ENCODE data around the gene STAT3. TPM values are rescaled to one million over a fixed set of nuclear protein-coding genes. Genes with fewer than 3 reads are reported as not detected.
"Not testable (repeated sequence)": the region's sequence is repeated elsewhere in the genome, so short reads cannot be mapped to it uniquely, and the experiment has no call there.

STAT3 gene
- total RNA-seq, 2 donors from 2014 or later: 217 to 360 TPM

GRCh38 chr17:42399121-42399520 is 10.9 kb upstream of the STAT3 start:
- no peak overlapping the region for H3K4me3 ChIP-seq
- H3K27ac ChIP-seq: peak overlapping the region; percentile 24 to 77
- H3K4me1 ChIP-seq (ENCODE audit: control insufficient read depth in 1 of 2, low read depth in 2 of 2): peaks cover 5 to 19% of the 10 kb centered on the region in 2 donors
- TF ChIP-seq, protein P1, sequence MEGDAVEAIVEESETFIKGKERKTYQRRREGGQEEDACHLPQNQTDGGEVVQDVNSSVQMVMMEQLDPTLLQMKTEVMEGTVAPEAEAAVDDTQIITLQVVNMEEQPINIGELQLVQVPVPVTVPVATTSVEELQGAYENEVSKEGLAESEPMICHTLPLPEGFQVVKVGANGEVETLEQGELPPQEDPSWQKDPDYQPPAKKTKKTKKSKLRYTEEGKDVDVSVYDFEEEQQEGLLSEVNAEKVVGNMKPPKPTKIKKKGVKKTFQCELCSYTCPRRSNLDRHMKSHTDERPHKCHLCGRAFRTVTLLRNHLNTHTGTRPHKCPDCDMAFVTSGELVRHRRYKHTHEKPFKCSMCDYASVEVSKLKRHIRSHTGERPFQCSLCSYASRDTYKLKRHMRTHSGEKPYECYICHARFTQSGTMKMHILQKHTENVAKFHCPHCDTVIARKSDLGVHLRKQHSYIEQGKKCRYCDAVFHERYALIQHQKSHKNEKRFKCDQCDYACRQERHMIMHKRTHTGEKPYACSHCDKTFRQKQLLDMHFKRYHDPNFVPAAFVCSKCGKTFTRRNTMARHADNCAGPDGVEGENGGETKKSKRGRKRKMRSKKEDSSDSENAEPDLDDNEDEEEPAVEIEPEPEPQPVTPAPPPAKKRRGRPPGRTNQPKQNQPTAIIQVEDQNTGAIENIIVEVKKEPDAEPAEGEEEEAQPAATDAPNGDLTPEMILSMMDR (IDR thresholded peaks at IDR 0.05): no peak
- no peak for ATAC-seq (ENCODE audit: insufficient number of reproducible peaks, low FRiP score, low read depth)
- no peaks in the 10 kb centered on the region for H3K27me3 ChIP-seq (replicated peaks; ENCODE audit: insufficient read depth)
- peaks cover 8% of the 10 kb centered on the region for H3K36me3 ChIP-seq
- DNase-seq (ENCODE audit: low spot score): no peak
- no peaks in the 10 kb centered on the region for H3K9me3 ChIP-seq

DNA sequence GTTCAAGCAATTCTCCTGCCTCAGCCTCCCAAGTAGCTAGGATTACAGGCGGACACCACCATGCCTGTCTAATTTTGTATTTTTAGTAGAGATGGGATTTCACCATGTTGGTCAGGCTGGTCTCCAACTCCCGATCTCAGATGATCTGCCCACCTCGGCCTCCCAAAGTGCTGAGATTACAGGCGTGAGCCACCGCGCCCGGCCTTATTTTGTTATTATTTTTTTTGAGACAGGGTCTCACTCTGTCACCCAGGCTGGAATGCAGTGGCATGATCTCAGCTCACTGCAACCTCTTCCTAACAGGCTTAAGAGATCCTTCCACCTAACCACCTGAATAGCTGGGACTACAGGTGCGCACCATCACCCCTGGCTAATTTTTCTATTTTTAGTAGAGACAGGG is 7.4 kb upstream of the STAT3 start:
- not testable (repeated sequence) for H3K27ac ChIP-seq; H3K36me3 ChIP-seq; ATAC-seq (ENCODE audit: insufficient number of reproducible peaks, low FRiP score, low read depth); H3K4me3 ChIP-seq; DNase-seq (ENCODE audit: low spot score); H3K9me3 ChIP-seq; H3K4me1 ChIP-seq (ENCODE audit: control insufficient read depth in 1 of 2, low read depth in 2 of 2); H3K27me3 ChIP-seq (replicated peaks; ENCODE audit: insufficient read depth)

DNA sequence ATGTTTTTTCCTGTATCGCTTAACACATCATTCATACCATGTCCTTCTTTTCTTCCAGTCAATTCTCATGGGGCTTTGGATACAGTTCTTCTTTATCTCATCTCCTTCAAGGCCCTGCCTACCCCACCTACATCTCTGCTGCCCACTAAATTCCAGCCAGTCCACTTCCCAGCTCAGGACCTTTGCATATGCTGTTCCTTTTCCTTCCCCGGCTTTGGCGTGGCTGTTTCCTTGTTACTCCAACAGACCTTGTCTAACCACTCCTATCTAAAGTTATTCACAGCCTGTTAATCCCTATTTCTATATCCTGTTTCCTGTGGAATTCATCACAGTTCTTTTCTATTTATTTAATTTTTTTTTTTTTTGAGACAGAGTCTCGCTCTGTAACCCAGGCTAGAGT is 6.6 kb upstream of the STAT3 start:
- H3K4me3 ChIP-seq: no peak overlapping the region
- no peaks in the 10 kb centered on the region for H3K9me3 ChIP-seq
- no peaks in the 10 kb centered on the region for H3K27me3 ChIP-seq (replicated peaks; ENCODE audit: insufficient read depth)
- H3K4me1 ChIP-seq (ENCODE audit: control insufficient read depth in 1 of 2, low read depth in 2 of 2): peaks cover 3 to 8% of the 10 kb centered on the region in 2 donors
- no peak overlapping the region for H3K27ac ChIP-seq
- no peaks in the 10 kb centered on the region for H3K36me3 ChIP-seq
- ATAC-seq (ENCODE audit: insufficient number of reproducible peaks, low FRiP score, low read depth): no peak
- TF ChIP-seq, protein P1 (IDR thresholded peaks at IDR 0.05): no peak
- no peak for DNase-seq (ENCODE audit: low spot score)

GRCh38 chr17:42392692-42393415 is 4.6 kb upstream of the STAT3 start:
- TF ChIP-seq, protein P1 (IDR thresholded peaks at IDR 0.05): no peak
- no peak for ATAC-seq (ENCODE audit: insufficient number of reproducible peaks, low FRiP score, low read depth)
- no peak overlapping the region for H3K27ac ChIP-seq

GRCh38 chr17:42391439-42391838 is 3.2 kb upstream of the STAT3 start:
- H3K36me3 ChIP-seq; ATAC-seq (ENCODE audit: insufficient number of reproducible peaks, low FRiP score, low read depth): not testable (repeated sequence)

More at GRCh38 chr17:42392692-42393415, 4.6 kb upstream of the STAT3 start:
- Histone ChIP-seq H3K36me3 (no peaks in the 10 kb centered on the region), H3K4me3 (no peak overlapping the region), H3K4me1 (ENCODE audit: control insufficient read depth in 1 of 2, low read depth in 2 of 2) (peaks cover 0 to 3% of the 10 kb centered on the region in 2 donors), H3K27me3 (replicated peaks; ENCODE audit: insufficient read depth) (no peaks in the 10 kb centered on the region), H3K9me3 (no peaks in the 10 kb centered on the region)
- no peak for DNase-seq (ENCODE audit: low spot score)

DNA sequence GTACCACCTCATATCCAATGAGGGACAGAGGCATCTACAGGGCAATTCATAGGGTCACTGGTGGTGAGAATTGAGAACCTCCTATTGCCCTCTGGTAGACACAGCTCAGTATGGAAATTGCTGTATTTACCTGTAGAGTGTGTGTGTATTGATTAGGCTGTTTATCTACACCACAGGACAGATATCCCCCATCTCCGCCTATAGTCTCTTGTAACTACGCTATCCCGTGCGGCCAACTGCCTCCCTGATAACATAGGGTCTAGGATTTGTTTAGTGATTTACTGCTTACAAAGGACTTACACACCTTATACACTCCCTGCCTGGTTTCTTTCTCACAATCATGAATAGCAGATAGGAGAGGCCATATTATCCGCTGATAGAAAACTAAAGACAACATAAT is 1.7 kb upstream of the STAT3 start:
- no peak for ATAC-seq (ENCODE audit: insufficient number of reproducible peaks, low FRiP score, low read depth)
- H3K4me3 ChIP-seq: no peak overlapping the region
- H3K27me3 ChIP-seq (replicated peaks; ENCODE audit: insufficient read depth): no peaks in the 10 kb centered on the region
- H3K9me3 ChIP-seq: no peaks in the 10 kb centered on the region
- no peak for DNase-seq (ENCODE audit: low spot score)
- peak overlapping the region in 1 of 2 donors; percentile 93 for H3K27ac ChIP-seq
- no peaks in the 10 kb centered on the region for H3K36me3 ChIP-seq
- H3K4me1 ChIP-seq (ENCODE audit: control insufficient read depth in 1 of 2, low read depth in 2 of 2): peaks cover 11 to 21% of the 10 kb centered on the region in 2 donors
- TF ChIP-seq, protein P1 (IDR thresholded peaks at IDR 0.05): no peak

More at GRCh38 chr17:42391439-42391838, 3.2 kb upstream of the STAT3 start:
- not testable (repeated sequence) for H3K9me3 ChIP-seq; H3K27me3 ChIP-seq (replicated peaks; ENCODE audit: insufficient read depth); H3K27ac ChIP-seq; H3K4me1 ChIP-seq (ENCODE audit: control insufficient read depth in 1 of 2, low read depth in 2 of 2); H3K4me3 ChIP-seq; DNase-seq (ENCODE audit: low spot score)
